ENCODE results near the gene IL22.

DNA sequence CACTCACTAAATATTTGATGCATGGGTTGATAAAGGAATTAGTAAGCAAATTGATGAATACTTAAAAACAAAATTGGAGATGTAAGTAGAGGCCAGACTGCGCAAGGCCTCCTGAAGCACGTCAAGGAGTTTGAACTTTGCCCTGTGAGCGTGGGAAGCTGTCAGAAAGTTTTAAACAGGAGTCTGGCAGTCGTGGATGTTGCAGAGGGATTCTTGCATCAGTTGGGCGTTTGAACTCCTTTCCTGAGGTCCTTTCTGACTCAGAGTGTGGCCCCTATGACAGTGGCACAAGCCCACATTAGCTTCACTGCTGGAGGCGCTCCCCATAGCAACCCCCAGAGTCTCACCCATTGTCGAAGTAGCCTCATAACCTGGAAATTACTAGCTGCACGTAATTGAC is 17.9 kb upstream of the IL22 start:
- no peak for TF ChIP-seq BHLHE40 (IDR thresholded peaks at IDR 0.05; ENCODE audit: borderline replicate concordance)
- no peak for TF ChIP-seq FOXK2 (IDR thresholded peaks at IDR 0.05)
- TF ChIP-seq FOXA1 (IDR thresholded peaks at IDR 0.05), result no peak
- no peak for TF ChIP-seq SP1 (IDR thresholded peaks at IDR 0.05)
- TF ChIP-seq, protein P1, sequence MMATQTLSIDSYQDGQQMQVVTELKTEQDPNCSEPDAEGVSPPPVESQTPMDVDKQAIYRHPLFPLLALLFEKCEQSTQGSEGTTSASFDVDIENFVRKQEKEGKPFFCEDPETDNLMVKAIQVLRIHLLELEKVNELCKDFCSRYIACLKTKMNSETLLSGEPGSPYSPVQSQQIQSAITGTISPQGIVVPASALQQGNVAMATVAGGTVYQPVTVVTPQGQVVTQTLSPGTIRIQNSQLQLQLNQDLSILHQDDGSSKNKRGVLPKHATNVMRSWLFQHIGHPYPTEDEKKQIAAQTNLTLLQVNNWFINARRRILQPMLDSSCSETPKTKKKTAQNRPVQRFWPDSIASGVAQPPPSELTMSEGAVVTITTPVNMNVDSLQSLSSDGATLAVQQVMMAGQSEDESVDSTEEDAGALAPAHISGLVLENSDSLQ (IDR thresholded peaks at IDR 0.05), result no peak

Measured in HEK293T (cell line).